GM20000 (cell line): Measurements from ENCODE around the gene PRRX2.

Source experiments
- DNase-seq: peaks from one replicate; pipeline ENCODE4 v3.0.0; 2012; ENCODE audit warnings: low spot score
- CTCF ChIP-seq: IDR thresholded peaks from 2 replicates; pipeline ENCODE4 v1.5.1; 2012; ENCODE audit warnings: mild to moderate bottlenecking, control low read depth; ENCODE audit errors: extremely low read depth, missing control alignments

PRRX2 gene

DNA sequence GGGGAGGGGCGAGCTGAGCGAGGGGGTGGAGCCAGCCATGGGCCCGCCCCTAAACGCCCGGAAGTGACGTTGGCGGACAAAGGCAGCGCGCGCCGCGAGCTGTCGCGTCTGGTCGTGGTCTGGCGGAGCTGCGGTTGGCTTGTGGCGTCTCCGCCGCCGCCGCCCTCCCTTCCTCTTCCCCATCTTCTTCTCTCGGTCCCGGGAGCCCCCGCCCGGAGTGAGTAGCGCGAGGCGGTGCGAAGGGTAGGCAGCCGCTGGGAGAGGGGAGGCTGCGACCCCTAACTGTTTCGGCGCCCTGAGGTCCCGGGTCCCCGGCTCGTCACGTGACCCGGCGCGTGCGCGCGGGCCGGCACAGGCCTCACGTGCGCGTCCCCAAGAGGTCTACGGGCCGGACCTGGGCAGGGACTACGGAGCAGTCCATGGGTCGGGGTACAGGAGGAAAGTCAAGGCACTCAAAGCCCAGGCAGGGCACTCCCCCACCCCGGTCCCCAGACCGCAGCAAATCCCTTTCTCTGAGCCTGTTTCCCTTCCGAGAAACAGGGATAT is 39.3 kb upstream of the PRRX2 start, which contains the start of gene NTMT1:
Gene NTMT1 (plus strand): TSS at position 85 of the 546 bp plus-strand sequence. CDS start 6,541 bp downstream, outside the sequence.
- DNase-seq, result peak; percentile 95
- TF ChIP-seq CTCF, result no peak

DNA sequence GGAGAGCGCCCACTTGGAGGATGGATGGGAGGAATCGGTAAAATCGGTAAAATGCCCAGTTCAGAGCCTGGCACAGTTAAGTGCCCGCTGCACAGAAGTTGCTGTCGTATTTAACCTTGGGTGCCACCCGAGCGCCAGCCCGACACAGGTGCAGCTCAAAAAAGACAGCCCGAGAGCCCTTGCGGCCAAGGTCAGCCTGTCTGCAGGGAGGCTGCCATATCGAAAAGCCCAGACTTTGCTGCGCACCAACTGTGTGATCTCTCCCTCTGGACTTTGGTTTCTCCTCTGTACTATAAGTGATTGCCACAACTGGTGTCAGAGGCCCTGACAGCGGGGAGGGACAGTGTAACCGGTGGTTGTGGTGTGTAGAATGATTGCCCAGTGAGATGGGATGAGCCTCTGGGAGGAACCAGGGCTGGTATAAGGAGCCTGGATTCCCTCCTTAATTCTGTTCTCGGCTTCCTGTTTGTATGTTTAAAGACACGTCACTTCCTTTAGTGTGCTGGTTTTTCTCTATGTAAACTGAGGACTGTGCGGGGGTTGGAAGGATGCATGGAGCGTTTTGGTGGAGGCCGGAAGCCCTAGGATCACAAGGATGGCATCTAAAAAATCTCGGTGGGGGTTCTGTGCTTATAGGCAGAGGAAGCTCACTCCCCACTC is 38.7 kb upstream of the PRRX2 start:
- DNase-seq, result no peak
- TF ChIP-seq CTCF, result no peak

- no peak for DNase-seq
- TF ChIP-seq CTCF, result no peak
Observed at GRCh38 chr9:129627556-129628440, 37.6 kb upstream of the PRRX2 start.

DNA sequence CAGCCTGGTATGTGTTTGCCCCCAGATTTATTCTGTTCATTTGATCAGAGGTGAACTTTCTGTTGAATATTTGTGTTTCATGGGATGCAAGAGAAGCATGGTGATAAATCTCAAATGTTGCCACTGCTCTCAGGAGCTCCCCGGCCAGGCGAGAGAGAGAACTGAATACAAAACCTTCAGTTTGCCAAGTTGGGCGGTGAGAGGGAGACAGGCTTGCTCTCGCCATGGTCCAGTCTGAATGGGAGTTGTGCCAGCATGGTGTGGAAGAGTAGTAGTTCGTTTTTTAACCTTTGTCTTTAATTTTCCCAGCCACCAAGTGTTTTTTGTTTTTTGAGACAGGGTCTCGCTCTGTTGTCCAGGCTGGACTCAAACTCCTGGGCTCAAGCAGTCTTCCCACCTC is 36.7 kb upstream of the PRRX2 start:
- TF ChIP-seq CTCF, result no peak
- no peak for DNase-seq

GRCh38 chr9:129629251-129629820 is 36.1 kb upstream of the PRRX2 start:
- DNase-seq, result no peak
- TF ChIP-seq CTCF, result no peak

DNA sequence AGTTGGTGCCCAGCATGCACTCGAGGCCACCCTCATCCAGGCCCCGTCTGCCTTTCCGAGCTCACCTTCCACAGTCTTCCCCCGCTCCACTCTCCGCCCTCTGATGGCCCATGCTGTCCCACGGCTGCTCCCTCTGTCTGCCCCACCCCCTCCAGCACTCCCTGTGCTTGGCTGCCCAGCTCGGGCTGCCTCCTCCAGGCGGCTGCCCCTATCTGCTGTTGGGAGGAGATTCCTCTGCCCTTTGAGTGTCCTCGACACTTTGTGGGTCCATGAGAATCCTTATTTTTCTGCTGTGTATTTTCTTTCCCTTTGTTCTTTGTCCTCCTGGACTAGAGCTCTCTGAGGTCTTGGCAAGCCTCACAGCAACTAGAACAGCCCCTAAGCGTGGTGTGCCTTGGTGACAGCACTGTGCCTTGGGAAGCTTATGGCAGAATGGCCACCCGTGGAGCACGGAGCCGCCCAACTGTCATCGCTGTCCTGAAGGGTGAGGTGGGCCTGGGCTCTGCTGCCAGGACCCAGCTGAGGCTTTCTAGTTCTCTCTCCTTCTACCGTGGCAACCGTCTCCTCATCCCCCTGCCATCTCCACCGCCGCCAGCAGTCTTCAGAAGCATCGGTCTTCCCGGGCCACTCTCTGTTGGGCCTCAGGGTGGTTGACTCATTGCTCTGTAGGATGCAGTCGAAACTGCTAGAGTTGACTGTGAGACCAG is 34.3 kb upstream of the PRRX2 start:
- no peak for DNase-seq

More for the DNA sequence above, 34.3 kb upstream of the PRRX2 start:
- TF ChIP-seq CTCF, result no peak
